NCI-H460 (cell line): ENCODE data around the gene SHROOM3. TPM values are rescaled to one million over a fixed set of nuclear protein-coding genes. Genes with fewer than 3 reads are reported as not detected.

ENCODE experiments used
- DNase-seq: peaks from one replicate; pipeline ENCODE4 v3.0.0-alpha.2; 2016; ENCODE audit warnings: low read depth; ENCODE audit errors: extremely low read depth
- total RNA-seq: library from RNA; depleted of rRNA; stranded (reverse); fragments of >200 nt; shearing (Covaris generic); gene quantifications from 2 replicates; pipeline ENCODE4 v1.2.3, GENCODE V29; 2014

SHROOM3 gene
- total RNA-seq, 1 experiment from 2014 or later = 0.40 TPM

DNA sequence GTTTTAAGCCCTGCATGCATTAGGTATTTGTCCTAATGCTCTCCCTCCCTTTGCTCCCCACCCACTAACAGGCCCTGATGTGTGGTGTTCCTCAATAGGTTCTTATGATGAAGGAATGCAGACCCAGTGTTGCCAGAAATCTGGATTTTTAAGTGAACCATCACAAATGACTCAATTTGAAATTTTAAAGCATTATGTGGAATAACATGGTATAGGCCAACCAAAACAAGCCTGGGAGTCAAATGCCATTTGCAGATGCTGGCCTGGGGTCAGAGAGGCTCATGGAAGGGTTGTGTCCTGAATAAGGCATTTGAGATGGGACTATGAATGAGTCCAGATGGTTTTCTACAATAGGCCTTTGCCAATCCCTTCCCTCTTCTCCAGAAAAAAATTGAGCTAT is 179.6 kb downstream of the SHROOM3 start:
- DNase-seq = no peak

DNA sequence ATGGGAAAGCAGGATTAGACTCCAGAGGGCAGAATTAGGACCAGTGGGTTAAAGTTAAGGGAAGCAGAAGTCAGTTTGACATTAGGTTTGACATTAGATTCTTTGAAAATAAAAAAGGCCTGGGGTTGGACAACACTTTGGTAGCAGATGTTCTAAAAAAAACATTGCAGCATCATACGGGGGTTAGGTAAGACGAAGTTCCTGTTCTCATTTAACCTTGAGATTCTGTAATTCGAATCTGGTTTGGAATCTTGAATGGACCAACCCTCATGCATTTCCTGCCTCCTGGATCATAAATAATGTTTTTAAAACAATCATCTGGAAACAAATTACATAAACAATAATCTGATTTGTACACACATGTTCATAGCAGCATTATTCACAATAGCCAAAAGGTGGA is 181.0 kb downstream of the SHROOM3 start:
- no peak for DNase-seq

DNA sequence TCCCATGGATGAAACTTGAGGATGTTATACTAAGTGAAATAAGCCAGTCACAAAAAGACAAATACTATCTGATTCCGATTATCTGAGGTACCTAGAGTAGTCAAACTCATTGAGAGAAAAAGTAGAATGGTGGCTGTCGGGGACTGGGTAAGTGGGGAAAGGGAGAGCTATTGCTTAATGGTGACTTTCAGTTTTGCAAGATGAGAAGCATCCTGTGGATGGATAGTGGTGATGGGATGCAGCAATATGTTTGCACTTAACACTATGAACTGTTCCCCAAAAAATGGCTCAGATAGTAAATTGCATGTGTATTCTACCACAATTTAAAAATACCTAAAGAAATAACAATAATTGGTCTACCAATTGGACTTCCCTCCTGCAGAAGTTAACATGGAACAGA is 181.5 kb downstream of the SHROOM3 start:
- no peak for DNase-seq

DNA sequence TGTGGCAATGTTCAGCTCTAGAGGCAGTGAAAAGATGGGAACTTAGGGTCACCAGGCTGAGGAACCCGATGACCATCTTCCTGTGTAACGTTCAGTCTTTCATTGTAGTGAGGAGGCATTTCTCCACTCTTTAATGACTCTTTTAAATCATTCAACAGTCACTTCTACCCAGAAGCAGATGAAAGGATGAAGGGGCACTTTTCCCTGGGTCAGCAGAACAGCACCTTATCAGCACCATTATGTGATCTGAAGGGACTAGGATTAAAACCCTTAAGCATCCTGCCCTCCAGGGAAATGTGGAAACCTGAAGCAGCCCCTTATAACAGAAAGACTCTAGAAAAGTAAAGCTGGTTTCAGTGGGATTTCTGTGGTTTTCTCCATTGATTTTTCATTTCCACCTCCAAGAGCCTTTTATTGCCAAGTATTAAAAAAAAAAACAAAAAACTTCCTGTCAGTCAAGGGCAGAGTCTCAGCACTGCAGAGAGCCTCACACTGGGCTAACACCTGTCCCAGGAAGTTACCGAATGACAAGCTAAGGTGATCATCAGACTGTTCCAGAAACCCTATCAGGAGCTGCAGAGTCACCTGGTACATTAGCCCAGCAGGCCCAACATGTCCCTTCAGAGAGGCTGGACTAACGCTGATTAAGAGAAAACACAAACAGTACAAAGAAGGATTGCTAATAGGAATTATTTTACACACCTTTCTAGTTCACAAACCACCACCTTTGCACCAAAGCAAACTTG is 185.9 kb downstream of the SHROOM3 start:
- DNase-seq = no peak

DNA sequence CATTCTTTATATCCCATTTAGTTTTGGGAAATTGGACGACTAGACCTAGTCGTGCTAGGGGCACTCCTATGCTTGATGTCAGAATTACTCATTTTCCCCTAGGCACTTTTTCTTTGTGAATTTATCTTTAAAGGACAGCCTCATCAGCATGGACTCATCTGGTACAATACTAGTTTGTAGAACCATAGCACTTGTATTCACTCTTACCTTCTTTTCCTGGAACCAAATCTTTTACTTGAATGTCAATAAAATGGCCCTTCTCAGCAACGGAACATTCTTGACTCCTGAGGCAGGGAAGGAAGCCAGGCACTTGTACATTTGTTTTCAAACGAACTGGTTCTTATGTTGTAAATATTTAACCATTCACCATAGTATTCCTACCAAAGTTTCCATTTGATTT is 187.1 kb downstream of the SHROOM3 start:
- DNase-seq = no peak

DNA sequence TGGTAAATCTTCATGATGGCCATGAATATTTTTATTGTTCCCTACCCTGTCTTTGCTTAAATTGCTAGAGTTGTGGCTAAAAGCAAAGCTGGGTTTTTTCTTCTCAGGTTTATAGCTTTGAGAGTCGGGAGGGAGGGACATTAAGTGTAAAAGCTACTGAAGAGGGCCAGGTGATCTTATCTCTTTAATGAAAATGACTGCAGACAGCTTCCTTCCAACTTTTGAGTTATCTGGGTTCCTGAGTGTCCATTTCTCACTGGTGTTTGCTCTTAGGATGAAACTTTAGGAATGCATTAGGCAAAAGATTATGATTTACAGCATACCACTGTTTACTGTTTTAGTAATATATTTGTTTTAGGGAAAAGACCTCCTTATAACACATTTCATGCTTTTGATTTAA is 187.7 kb downstream of the SHROOM3 start:
- no peak for DNase-seq

DNA sequence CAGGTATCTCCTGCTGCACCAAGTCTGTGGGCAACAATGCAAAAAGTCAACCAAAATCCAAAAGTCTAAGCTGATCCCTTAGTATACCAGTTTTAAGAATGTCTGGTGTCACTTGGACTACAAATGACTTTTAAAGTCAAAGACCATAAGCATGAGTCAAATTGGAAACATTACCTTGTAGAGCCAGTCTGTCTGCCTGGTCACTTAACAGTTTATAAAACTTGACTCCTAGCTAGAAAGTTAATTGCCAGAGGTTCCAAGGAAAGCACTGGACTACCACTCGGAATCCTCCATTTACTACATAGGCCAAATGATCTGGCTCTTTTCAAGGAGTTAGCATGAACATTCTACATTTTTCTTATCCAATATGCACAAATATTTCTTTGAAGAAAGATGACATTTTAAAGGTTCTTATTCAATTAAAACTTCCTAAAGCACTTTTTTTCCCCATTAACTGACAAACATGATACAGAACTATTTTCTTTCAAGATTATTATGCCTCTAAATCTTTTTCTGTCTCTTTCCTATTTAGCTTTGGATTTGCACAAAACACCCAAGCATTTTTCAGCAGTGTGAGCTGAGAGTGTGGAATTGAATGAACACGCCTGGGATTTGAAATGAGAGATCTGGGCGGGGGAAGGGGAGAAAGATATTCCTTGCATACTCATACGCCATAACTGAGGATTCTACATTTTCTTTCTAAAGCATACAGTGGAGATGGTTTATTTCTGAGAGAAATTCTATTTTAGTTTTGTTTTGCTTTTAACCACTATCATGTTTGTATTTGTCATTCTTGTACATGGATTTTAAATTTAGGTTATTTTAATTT is 188.4 kb downstream of the SHROOM3 start:
- DNase-seq = no peak

DNA sequence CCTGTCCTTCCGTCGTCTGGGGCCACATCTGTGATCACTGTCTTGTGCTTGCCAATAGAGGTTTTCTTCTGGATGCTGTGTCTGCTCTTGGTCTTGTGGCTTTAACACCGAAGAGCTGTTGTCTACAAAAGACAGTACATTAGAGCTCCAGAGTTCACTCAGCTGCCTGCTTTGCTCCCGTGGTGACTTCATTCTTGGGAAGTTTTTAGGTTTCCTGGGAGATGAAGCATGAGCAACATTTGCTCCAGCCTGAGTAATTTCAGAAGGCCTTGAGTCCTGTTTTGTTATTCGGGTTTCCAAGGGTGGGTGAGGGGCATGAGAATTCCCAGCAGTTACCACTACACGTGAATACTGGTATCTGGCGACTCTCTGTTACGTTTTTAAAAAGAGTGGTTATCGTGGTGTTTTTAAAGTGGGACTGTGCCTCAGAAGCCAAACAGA is 189.2 kb downstream of the SHROOM3 start:
- DNase-seq = no peak

DNA sequence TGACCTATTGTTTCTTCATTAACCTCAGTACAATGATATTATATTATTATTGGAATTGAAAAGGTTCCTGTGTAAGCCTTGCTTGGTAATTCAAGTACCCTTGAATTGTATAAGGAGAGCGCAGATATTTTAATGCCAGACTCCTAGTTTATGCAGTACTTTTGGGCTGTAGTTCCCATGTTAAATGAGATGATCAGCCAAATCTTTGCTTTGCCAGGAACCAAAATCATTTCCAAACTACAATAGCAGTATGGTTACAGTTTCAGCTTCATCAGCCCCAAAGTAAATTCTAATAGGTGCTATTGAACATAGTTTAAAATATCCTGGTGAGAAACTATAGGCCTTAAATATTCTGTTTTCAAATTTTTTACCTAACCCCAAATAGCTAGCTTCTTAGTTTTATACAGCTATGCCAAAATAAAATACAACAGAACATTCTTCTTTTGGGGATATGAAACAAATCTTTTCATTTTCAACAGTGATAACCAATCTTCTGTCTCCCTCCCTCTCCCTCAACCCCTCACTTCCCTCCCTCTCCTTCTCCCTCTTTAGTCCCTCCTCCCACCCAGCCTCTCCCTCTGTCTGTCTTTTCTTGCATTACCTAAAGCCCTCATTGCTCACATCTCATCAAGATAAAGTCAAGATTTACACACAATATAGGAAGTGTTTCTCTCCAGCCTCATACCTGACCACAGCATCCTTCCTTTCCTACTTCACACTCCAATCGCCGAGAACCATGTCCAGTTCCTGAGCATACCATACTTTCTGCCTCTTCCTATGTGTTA is 190.1 kb downstream of the SHROOM3 start:
- DNase-seq = no peak

DNA sequence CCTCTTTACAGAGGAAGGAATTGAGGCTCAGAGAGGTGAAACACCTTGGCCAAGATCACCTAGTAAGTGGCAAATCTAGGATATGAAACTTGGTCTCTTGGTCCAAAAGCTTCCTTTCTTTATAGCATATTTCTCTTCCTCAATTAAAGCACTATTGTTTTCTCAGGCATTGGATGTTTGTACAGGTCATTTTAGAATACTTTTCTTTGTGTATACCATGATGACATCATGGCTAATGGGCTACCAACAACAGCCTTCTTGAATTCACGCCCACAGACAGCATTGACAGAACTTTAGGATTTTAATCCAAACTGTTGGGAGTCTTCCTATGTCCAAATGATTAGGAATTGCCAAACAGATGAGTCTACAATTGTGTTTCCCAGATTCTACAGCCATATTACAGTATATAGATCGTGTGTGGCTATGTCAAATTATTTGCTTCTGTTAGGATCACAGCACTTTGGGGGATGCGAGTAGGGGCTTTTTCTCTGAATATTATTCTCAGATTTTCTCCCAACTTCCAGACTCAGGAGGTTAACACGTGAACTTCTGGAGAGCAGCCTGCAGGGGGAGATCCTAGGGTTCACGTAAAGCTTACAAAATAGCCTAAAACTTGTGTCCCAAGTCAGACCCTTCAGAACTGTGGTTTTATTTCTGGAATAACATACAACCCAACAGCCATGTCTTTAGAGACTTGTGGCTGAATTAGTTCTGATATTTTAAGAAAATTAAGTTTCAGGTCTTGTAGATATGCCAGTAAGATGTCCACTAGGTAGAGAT is 191.8 kb downstream of the SHROOM3 start:
- no peak for DNase-seq

DNA sequence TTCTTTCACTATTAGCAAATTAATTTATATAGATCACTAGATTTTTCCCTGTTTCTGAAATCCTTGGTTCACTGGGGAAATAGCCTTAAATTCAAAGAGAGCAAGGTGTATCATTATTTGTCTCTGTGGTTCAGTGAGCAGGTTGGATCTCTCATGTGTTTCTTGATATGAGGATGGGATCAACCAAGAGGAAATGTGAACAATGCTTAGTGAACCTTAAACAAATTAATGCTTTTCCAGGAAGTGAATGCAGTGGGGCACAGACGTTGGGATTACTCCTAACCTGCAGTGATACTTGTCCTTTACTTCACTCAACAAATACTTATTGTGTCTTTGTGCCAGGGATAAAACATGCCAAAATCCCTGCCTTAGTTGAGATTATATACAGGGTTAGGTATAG is 193.2 kb downstream of the SHROOM3 start:
- no peak for DNase-seq

DNA sequence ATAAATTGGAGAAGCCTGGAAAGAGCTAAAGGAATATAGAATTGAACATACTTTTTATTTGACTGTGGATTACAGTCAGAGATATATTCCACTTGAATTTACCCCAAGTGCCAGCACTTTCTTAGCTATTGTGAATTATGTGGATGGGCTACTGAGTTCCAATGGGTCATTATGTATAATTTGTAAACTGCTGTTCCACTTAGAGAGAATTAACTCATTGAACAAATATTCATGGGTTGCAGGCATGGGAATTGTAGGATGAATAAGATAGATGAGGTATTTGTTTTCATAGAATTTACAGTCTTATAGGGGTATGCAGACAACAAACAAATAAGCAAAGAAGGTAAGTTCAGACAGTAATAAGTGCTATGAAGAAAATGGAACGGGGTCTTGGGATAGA is 195.7 kb downstream of the SHROOM3 start:
- DNase-seq = no peak

DNA sequence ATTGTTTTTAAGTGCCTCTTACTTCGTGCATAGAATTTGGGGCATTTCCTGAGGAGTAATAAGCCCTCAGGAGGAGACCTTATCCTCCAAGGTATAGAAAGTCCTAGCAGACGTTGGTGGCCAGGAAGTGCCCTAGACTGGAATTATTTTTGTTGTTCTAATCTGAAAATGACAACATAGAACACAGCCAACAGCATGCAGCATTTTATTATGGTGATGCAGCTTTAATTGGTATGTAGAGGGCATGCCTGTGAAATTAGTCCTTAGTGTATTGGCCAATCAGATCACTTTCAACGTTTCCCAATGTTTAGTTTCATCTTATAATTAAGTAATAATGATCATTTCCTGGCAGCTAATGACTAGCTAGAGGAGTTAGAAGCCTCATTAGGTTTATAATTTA is 199.2 kb downstream of the SHROOM3 start:
- no peak for DNase-seq

DNA sequence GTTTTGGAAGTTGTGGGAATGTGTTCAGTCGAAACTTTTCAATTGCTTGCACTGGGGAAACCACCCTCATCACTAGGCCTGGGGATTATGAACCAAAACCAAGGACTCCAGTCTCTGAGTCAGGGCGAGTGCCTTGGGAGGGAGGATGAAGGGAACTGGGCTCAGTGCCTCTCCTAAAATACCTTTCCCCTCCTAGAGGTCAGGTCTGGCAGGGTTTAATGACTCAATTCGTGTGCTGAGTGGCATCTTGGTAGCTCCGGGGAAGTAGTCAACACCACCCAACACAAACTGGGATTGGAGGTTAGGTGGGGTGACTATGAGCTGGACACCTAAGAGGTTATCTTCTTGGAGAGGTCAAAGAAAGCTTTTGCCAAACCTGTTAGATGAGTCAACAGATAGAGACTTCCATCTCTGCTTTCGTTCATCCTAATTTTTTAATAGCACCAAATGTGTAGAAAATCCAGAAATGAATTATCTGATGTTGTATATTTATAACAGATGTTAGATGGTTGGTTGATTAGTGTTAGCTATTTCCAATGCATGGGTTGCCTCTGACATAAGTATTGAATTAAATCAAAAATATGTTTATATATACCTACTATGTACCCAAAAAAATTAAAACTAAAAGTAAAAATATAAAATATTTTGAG is 202.8 kb downstream of the SHROOM3 start:
- no peak for DNase-seq

DNA sequence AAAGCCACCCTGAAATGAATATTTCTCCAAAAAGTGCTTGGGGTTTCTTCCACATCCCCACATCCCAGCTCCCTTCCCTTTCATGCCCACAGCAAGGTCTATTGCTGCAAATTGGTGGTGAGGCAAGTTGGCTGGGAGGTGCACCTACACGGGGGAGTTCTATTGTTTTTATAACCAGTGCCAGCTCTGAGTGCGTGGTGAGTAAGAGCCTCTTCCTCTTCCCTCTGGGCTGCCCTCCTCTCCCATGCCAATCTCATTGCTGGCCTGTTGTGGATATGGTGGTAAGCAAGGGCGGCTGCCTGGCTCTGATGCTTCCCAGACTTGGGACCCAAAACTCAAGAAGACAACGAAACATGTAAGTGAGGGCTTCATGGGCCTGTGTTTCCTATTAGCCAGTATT is 204.3 kb downstream of the SHROOM3 start:
- no peak for DNase-seq

DNA sequence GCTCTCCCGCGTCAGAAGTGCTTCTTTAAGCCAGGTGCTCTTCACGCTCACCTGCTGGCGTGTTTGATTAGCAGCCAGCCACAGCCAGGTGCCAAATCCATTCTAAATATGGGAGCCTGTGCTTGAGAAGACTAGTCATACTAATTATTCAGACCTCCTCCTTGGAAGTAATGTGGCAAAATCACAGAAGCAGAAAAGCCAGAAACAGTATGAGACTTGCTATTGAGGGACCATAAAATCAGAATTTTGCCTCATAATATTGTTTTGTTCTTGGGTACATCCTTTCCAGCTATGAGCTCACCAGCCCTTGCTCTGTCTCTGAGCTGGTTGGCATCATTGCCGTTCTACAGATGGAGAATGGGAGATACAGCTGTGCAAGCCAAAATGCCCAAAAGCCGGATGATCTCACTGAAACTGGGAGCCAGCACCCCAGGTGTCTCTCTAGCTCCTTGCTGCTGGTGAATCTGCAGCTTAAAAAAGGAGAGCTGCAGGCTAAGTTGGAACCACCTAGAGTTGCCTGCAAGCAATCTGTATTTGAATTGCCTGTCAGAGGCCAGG is 205.4 kb downstream of the SHROOM3 start:
- DNase-seq = no peak

DNA sequence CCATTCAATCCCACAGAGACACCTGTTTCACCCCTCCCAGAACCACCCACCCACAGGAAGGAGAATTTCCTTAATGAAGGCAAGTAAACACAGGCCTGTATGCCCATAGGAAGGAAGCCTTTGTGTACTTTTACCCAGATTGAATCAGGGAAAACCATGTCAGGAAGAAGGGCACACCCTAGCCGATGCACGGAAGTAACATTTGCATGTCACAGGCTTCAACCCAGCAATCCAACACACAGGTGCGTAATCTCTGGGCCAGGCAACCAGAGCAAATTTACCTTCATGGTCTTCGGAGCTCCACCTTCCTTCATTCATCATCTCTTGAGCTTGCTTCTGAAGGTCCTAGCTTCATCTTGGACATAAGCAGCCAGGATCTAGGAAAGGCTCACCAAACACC is 206.3 kb downstream of the SHROOM3 start:
- DNase-seq = no peak

DNA sequence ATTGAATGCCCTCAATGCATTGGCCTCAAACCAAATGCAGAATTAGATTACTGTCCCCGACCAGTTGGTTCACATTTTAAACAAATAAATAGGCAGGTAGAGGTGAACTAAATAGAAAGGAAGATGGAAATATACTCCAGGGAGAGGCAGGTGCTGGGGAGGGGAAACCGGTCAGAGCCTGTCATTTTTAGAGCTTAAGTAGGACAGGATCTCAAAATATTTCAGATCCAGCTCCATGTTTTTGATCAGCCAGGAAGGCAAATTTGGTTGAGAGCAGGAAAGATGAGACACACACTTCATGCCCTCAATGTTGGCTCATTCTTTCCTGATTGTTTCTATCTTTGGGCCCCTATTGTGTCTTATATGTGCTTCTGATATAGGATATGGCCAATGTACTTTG is 206.7 kb downstream of the SHROOM3 start:
- DNase-seq = no peak

DNA sequence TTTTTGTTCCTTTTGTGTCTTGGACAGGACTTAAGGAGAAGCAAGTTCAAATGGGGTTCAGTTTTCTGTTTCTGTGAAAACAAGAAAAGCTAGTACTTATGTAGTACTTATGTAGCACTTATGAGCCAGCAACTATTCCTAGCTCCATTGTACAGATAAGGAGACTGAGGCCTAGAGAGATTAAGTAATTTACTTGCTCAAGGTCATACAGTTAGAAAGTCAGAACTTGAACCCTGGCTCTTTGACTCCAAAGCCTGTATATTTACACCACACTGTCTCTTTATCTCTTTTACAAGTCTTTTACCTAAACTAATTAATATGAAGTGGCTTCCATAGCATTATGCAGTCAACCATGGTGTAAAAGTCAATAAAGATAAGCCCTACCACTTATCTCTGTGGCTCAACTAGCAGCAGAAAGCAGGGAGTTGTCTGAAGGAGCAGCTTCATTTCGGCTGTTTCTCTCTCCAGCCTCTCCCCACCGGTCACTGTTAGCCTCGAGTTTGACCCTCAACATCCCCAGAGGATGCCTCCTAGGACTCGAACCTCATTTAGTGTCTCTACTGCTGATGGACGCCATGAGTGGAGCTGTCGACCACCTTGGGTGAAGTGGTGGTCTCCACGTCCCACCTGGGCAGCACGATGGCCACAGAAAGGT is 209.9 kb downstream of the SHROOM3 start:
- DNase-seq = no peak
